Measurements from ENCODE around the gene APCS. TPM values are rescaled to one million over a fixed set of nuclear protein-coding genes. Genes with fewer than 3 reads are reported as not detected.

Gene APCS
- total RNA-seq, 1 donor, result not detected

GRCh38 chr1:159577446-159577845 lies 10.2 kb upstream of the APCS start:
- H4K20me1 ChIP-seq (ENCODE audit: insufficient read depth, low read length), result no peaks in the 10 kb centered on the region
- no peak for TF ChIP-seq CTCF (IDR thresholded peaks at IDR 0.05; ENCODE audit: extremely low read depth, low read depth, low read length)
- no peaks in the 10 kb centered on the region for H3K79me2 ChIP-seq (ENCODE audit: insufficient read depth, low read length)
- H2AFZ ChIP-seq (ENCODE audit: low read length), result no peak overlapping the region
- H3K4me3 ChIP-seq (ENCODE audit: insufficient read depth, low read length), result no peak overlapping the region
- no peaks in the 10 kb centered on the region for H3K36me3 ChIP-seq (ENCODE audit: insufficient read depth, low read length)
- no peaks in the 10 kb centered on the region for H3K27me3 ChIP-seq (ENCODE audit: insufficient read depth, low read length)
- no peak for DNase-seq (ENCODE audit: insufficient read length, low spot score, missing footprints)
- no peaks in the 10 kb centered on the region for H3K4me1 ChIP-seq (ENCODE audit: insufficient read depth, low read length)
- H3K4me2 ChIP-seq (ENCODE audit: insufficient read depth, low read length), result no peak overlapping the region
- no peak overlapping the region for H3K27ac ChIP-seq (ENCODE audit: low read depth, low read length)
- H3K9me3 ChIP-seq (ENCODE audit: low read depth, low read length), result no peaks in the 10 kb centered on the region

- Histone ChIP-seq H4K20me1 (ENCODE audit: insufficient read depth, low read length) (no peaks in the 10 kb centered on the region), H3K36me3 (ENCODE audit: insufficient read depth, low read length) (no peaks in the 10 kb centered on the region), H2AFZ (ENCODE audit: low read length) (no peak overlapping the region), H3K4me3 (ENCODE audit: insufficient read depth, low read length) (no peak overlapping the region), H3K4me1 (ENCODE audit: insufficient read depth, low read length) (no peaks in the 10 kb centered on the region), H3K27ac (ENCODE audit: low read depth, low read length) (no peak overlapping the region), H3K4me2 (ENCODE audit: insufficient read depth, low read length) (no peak overlapping the region), H3K27me3 (ENCODE audit: insufficient read depth, low read length) (no peaks in the 10 kb centered on the region), H3K79me2 (ENCODE audit: insufficient read depth, low read length) (no peaks in the 10 kb centered on the region), H3K9me3 (ENCODE audit: low read depth, low read length) (no peaks in the 10 kb centered on the region)
- no peak for TF ChIP-seq CTCF (IDR thresholded peaks at IDR 0.05; ENCODE audit: extremely low read depth, low read depth, low read length)
- DNase-seq (ENCODE audit: insufficient read length, low spot score, missing footprints), result no peak
Observed at GRCh38 chr1:159580340-159580739, 7.3 kb upstream of the APCS start.

GRCh38 chr1:159581422-159581821 lies 6.2 kb upstream of the APCS start:
- Histone ChIP-seq H3K4me1 (ENCODE audit: insufficient read depth, low read length) (no peaks in the 10 kb centered on the region), H3K27me3 (ENCODE audit: insufficient read depth, low read length) (no peaks in the 10 kb centered on the region), H4K20me1 (ENCODE audit: insufficient read depth, low read length) (no peaks in the 10 kb centered on the region), H3K36me3 (ENCODE audit: insufficient read depth, low read length) (no peaks in the 10 kb centered on the region), H3K79me2 (ENCODE audit: insufficient read depth, low read length) (no peaks in the 10 kb centered on the region), H3K27ac (ENCODE audit: low read depth, low read length) (no peak overlapping the region), H3K9me3 (ENCODE audit: low read depth, low read length) (no peaks in the 10 kb centered on the region), H2AFZ (ENCODE audit: low read length) (no peak overlapping the region), H3K4me3 (ENCODE audit: insufficient read depth, low read length) (no peak overlapping the region), H3K4me2 (ENCODE audit: insufficient read depth, low read length) (no peak overlapping the region)
- no peak for TF ChIP-seq CTCF (IDR thresholded peaks at IDR 0.05; ENCODE audit: extremely low read depth, low read depth, low read length)
- DNase-seq (ENCODE audit: insufficient read length, low spot score, missing footprints), result no peak

GRCh38 chr1:159584536-159584935 lies 3.1 kb upstream of the APCS start:
- TF ChIP-seq CTCF (IDR thresholded peaks at IDR 0.05; ENCODE audit: extremely low read depth, low read depth, low read length), result no peak

More at GRCh38 chr1:159584536-159584935, 3.1 kb upstream of the APCS start:
- H3K4me1 ChIP-seq (ENCODE audit: insufficient read depth, low read length), result no peaks in the 10 kb centered on the region
- H4K20me1 ChIP-seq (ENCODE audit: insufficient read depth, low read length), result no peaks in the 10 kb centered on the region
- H3K36me3 ChIP-seq (ENCODE audit: insufficient read depth, low read length), result no peaks in the 10 kb centered on the region
- H3K4me3 ChIP-seq (ENCODE audit: insufficient read depth, low read length), result no peak overlapping the region
- H2AFZ ChIP-seq (ENCODE audit: low read length), result no peak overlapping the region
- no peak overlapping the region for H3K4me2 ChIP-seq (ENCODE audit: insufficient read depth, low read length)
- H3K79me2 ChIP-seq (ENCODE audit: insufficient read depth, low read length), result no peaks in the 10 kb centered on the region
- DNase-seq (ENCODE audit: insufficient read length, low spot score, missing footprints), result no peak
- H3K27ac ChIP-seq (ENCODE audit: low read depth, low read length), result no peak overlapping the region
- no peaks in the 10 kb centered on the region for H3K9me3 ChIP-seq (ENCODE audit: low read depth, low read length)
- H3K27me3 ChIP-seq (ENCODE audit: insufficient read depth, low read length), result no peaks in the 10 kb centered on the region
